EH (cell line): Measurements from ENCODE around the gene NDUFA9.
A peak's percentile ranks its signal among the peaks of the same experiment; 100 is the strongest.

Experiments used
- DNase-seq: peaks from one replicate; pipeline ENCODE4 v3.0.0-alpha.2; 2015; ENCODE audit warnings: low read depth

NDUFA9 gene

DNA sequence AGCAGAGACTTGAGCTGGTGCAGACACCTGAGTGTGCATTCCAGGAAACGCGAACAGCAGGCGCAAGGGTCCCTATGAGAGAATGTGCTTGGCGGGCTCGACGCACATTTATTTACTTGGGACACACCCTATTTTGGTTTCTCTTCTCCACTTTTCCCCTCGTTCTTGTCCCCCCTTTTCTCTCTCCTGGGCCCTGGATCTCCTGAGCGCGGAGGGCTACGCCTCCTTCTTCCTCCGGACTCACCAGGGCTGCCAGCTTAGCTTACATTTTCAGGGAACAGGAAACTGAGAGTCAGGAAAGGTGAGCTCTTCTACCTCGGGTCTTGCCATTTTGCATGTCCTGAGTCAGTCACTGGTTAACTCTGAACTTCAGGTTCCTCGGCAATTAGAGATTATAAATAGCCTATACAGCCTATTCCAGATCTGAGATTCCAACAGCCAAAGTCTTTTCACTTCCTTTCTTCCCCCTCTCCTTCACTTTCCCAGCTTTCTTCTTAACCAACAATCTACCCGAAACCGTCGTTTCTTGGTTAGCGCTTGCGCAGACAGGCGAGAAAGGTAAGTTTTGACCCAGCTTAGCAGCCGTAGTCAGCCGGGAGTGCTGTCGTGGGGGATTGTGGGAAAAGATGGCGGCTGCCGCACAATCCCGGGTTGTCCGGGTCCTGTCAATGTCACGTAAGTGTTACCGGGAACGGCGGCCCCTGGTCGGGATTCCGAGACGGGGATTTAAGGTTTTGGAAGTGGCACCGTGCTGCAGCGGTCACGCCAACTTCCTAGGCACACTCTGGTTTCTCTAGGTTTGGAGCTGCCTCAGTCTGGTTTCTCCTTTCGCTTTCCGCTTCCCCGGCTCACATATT is at the start of gene NDUFA9, which contains the start of gene AKAP3:
TSS of gene NDUFA9 (plus strand) at position 614 of the 857 bp plus-strand sequence. CDS start at position 627, 13 bp downstream.
TSS of gene AKAP3 (minus strand) at position 551 of the 857 bp plus-strand sequence. CDS start 10,855 bp downstream, outside the sequence.
- peak; percentile 87 for DNase-seq

DNA sequence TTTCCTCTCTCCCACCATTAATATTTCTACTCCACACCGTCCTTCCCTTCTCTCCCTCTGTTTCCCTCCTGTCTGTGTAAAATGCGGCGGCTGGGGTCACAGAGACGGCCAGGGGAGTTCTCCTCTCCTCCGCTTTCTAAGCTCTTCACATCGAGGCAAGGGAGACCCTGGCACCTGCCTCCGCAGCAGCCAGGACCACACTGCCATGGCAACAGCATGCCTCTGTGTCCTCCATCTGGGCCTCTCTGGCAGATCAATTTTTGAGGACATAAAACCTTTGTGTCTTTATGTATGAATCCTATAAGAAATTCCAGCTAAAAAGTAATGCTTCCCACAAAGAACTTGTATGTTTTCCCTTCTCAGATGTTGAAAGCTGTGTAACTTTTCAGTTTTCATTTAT is 45.5 kb upstream of the NDUFA9 start:
- no peak for DNase-seq

DNA sequence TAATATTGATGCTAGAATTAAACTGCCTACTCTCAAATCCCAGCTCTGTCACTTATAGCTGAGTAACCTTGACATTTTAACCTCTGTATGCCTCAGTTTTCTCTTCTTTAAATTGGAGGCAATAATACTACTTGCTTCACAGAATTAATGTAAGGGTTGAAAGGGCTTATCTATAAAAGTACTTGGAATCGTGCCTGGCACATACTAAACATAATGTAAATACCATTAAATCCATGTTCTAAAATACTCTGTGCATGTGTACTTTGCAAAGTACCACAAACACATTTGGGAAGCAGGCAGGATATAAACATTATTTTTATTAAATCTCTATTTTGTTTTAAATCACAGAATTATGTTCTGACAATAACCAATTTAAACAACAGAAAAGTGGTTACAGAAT is 45.0 kb upstream of the NDUFA9 start:
- no peak for DNase-seq

DNA sequence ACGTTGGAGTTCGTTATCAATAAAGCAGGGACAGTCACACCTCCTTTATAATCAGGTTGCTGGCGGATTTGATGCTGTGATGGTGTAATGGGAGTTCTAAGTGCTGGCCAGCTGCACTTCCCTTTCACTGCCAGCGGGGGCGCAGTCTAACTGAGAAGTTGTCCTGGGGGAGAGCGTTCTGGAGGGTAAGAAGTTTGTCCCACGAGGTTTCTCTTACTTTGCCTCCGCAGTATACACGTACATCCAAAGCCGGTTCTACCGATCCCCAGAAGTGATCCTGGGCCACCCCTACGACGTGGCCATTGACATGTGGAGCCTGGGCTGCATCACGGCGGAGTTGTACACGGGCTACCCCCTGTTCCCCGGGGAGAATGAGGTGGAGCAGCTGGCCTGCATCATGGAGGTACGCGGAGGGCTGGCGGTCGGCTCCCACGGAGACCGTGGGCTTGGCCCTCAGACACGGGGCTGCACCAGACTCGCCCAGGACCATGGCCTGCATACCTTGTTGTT is 44.2 kb upstream of the NDUFA9 start:
- peak; percentile 89 for DNase-seq

DNA sequence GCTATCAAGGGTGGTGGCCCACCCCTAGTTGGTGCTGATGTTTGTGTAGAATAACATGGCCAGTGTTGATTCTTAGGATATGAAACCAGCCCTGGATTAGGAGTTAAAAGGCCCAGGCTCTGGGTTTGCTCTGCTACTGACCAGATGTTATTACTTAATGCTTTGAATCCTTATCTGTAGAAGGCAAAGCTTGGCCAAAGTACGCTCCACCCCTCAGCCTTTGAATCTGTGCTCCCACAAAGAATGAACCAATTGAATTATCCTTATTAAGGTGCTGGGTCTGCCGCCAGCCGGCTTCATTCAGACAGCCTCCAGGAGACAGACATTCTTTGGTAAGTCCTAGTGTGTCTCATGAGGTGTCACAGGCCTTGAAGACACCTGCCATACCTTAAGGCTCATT is 41.9 kb upstream of the NDUFA9 start:
- no peak for DNase-seq

DNA sequence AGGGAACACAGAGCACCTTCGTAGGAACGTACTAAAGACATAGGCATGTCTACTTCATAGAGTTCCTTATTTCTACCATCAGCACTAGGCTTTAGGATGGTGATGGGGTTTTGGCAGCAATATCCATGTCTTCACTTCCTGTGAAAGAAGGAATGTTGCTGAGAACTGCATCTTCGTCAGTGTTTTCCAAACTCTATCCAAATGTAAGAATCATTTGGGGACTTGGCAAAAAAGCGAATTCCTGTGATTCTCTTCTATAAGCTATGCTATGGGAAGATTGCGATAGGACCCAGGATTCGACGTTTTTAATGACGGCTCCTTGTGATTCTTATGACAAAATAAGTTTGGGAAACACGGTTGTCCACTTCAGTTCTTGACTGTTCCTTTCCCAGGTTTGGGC is 39.8 kb upstream of the NDUFA9 start:
- DNase-seq: no peak

DNA sequence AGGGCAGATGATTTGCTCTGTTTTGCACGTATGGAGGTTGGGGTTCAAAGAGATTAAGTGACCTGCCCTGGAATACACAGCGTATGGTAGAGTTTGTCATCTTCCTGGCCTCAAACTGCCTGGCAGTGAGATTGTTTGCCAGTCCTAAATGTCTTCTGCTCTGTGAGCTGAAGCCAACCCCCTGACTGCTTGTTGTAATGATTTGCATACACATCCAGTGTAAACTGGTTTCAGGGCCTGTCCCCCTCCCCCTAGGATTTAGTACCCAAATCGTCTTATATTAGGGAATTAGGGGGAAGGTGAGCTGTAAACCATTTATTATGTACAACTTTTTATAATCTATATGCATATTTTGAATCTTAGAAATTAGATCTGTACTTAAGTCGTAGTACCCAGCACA is 38.4 kb upstream of the NDUFA9 start:
- no peak for DNase-seq

DNA sequence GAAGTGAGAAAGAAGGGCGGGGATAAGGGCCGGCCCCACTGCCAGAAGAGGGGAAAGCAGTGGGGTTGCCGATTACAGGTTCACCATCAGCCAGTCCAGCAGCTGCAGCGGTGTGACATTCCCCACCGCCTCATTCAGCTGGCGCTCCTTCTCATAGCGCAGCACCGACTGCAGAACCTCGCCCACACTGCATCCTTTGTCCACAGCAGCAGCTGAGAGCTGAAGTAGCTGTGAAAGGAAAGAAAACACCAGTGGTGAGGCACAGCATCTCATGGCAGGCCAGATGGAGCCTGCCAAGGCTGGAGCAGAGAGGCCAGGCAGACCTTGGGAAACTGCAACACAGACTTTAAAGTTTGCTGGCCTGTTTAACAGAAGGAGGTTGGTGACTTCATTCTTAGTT is 33.2 kb upstream of the NDUFA9 start:
- no peak for DNase-seq

DNA sequence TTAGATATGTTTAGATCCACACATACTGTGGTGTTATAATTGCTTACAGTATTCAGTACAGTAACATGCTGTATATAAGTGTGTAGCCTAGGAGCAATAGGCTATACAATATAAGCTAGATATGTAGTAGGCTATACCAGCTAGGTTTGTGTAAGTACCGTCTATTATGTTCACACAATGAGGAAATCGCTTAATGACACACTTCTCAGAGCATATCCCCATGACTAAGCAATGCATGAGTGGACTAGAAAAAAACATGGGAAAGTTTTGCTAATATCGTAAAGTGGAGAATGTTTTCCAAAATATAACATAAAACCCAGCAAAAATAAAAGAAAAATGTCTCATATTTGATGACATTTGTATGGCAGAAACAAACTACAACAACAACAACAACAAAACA is 27.4 kb upstream of the NDUFA9 start:
- DNase-seq: no peak

DNA sequence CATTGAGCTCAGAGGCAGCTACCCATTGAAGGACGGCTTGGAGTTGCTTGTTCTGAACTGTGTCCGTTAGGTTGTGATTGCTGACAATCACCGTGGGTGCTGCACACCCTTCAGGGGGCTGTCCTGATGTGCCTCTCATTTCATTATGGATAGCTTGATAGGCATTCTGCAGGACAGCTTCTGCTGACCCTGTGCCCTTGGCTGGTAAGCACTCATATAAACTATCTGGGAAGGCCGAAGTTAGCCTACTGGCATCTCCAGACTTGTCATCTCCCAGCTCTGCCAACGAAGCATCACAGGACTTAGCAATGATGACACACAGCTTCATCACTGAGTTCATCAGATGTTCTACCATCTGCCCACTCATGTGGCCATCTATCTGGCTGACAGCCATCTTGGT is 22.4 kb upstream of the NDUFA9 start:
- no peak for DNase-seq

DNA sequence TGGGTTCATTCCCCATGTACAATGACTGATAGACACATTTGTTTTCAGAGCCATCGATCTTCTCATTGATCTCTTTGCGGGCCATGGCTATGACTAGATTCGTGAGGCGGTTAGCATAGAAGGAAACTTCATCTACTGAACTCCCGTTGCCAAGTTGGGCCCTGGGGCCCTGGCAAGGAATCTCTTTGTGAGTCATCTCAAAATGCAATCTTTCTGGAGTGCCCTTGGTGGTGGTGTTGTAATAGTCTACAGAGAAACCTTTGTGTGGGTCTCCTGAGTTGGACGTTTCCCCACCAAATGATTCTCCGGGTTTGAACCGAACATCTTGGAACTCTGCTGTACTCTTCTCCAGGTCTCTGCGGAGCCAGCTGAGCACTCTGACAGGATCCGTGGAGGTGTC is 20.5 kb upstream of the NDUFA9 start:
- no peak for DNase-seq

DNA sequence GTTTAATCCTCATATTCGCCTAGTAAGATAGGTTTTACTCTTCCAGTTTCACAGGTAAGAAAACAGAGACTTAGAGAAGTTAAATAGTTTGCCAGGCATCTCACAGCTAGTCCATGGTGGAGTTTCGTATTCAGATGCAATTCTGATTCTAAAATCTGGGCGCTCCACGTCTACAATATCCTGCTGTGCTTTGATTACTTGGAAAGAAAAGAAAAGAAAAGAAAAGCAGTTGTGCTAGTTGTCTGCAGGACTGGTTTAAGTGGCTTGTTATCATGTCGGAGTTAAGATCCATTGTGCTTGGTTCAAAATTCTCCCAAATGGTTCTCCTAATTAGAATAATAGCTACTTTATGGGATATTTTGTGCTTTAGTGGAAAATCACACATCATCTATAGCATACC is 18.7 kb upstream of the NDUFA9 start:
- DNase-seq: no peak

DNA sequence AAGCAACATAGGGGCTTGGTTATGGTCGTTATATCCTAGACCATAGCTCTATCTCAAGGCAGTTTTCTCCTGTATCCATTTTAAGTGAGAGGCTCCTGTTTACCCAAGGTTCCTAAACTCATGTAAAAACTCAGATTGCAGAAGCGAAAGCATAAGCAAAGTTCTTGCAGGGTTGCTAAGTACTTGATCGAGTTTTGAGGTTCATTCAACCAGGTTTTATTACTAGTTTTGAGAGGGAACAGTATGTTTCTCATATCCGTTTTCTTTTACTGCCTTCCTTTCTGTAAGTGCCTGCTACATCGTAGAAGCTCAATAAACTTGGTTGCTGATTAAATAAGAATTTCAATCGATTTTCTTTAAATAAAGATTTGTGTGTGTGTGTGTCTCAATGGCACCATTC is 5.2 kb upstream of the NDUFA9 start:
- no peak for DNase-seq

DNA sequence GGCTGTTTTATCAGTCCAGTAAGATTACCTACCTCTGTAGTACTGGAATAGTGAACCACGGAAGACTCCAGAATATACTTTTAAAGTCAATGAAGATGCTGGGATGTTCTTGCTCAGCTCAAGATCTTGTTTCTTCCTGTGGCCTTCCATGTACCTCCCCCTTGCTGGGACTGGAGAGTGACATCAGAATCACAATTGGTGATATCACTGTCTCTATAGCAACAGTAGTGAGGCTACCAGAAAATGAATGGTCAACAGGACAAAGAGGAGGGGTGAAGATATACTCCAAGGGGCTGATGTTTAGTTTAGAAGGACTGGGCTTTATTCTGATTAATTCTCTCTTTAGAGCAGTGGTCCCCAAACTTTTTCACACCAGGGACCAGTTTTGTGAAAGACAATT is 3.9 kb upstream of the NDUFA9 start:
- DNase-seq: no peak

DNA sequence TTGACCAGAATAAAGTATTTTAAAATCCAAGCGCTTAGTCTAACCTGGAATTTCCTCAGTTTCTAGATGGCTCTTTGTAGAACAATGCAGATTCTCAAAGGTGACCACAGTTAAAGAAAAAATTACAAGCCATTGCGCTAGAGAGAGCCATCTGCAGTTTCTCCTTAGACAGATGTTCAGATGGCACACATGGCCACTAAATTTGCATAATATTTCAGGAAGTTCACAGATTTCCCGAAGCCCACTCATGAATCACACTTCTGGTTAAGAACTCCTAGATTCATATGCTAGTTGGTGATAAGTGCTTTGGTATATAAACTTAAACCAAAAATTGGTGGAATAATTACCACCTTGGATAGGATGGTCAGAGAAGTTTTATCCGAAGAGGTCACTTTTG is 812 bp upstream of the NDUFA9 start:
- peak; percentile 3 for DNase-seq

DNA sequence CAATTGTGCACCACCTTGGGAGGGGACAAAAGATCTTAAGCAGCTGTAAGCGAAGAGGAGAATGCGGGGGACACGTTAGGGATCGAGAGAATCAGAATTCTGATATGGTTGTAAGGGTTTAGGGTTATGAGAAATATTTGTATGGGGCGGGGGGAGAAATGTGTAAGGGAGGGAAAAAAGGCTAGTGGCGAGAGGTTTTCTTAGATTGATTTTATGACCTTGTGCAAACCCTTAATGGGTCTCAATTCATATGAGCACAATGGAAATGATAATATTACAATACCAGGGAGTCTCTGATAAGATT is 396 bp downstream of the NDUFA9 start:
- no peak for DNase-seq

DNA sequence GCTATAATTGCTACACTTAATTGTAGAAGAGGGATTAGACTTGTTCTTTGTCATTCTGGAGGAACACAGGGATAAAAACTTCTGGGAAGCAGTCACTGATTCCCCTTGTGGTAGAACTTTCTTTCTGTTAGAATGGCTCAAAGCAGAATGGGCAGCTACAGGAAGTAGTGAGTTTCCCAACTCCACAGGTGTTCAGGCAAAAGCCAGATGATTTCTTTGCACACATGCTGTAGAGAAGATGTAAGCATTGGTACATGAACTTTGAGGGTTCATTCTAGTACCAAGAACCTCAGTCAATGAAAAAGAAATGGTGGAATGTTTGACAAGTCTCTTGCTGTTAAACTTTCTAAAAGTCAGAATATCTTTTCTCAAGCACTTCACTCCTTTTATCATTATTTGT is 4.3 kb downstream of the NDUFA9 start:
- DNase-seq: no peak

DNA sequence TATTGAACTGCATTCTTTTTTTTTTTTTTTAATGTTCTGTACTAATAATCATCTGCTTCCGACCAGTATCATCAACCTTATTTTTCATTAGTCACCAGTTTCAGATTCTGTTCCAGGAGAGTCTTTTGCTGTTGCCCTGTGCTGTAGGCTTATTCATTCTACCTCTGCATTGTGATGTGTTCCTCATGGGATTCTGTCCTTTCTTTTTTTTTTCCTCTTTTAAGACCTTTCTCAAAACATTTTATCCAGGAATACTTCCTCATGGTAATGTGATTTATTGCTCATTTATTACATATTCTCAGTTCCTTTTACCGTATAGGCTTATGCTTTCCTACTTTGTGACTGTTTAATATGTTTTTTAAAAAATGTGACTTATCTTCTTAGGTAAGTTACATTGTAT is 4.8 kb downstream of the NDUFA9 start:
- no peak for DNase-seq

DNA sequence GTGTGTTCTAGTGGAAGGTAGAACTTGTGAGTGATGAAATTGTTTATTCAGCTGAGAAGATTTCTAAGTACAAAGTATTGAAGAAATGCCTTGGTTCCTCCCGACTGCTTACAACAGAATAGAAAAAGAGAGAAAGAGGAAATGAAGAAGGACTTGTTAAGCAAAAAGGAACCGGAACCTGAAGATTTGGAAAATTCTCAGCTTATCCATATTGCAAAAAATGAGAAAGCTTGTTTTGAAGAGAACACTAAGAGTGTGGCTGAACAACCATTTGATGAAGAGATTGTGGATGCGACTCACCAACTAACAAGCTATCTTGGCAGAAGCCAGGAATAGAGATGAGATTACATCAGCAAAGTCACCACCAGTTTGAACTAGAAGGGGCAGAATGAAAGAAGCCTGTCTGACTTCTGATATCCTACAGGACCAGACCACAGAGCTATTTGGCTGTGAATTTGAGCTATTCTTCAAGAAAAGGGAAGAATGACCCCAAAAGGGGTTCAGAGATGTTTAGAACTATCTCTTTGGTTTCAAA is 15.1 kb downstream of the NDUFA9 start:
- DNase-seq: peak; percentile 87

DNA sequence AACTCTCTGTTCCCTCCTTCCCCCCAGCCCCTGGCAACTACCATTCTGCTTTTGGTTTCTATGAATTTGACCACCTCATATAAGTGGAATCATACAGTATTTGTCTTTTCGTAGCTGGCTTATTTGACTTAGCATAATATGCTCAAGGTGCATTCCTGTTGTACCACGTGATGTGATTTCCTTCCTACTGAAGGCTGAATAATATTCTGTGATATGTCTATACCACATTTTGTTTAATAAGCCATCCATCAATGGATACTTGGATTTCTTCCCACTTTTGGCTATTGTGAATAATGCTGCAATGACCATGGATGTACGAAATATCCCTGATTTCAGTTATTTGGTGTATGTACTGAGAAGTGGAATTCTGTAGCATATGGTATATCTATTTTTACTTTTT is 16.3 kb downstream of the NDUFA9 start:
- no peak for DNase-seq

DNA sequence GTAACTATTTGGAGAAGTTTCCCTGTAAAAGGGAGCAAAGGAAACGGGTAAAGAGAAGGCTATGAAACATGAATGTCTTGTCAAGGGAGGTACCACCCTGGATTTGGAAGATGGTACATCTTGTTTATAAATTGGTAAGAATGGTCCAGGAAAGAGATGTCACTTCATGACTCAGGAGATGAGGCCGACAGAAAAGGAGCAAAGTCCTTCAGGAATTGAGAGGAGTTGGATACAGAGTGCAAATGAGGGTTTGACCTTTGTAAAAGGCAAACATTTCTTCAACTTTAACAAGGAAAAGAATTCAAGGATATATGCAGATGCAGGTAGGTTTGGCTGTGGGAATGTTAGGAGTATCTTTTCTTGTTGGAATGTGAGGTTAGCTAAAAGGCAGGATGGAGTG is 30.8 kb downstream of the NDUFA9 start:
- DNase-seq: no peak

DNA sequence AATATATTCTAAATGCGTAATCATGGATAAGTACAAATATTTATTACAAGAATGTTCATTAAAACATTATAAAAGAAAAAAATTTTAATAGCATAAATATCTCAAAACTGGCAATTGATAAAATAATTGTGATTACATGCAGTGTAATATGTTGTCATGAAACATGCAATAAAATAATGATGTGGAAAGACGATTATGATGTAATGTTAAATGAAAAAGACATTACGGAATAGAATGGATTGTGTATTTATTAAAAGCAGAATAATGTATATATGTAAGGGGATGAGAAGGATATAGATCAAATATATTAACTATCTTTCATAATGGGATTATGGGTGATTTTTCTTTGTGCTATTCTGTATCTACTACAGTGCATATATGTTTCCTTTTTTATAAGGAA is 32.8 kb downstream of the NDUFA9 start:
- DNase-seq: no peak

DNA sequence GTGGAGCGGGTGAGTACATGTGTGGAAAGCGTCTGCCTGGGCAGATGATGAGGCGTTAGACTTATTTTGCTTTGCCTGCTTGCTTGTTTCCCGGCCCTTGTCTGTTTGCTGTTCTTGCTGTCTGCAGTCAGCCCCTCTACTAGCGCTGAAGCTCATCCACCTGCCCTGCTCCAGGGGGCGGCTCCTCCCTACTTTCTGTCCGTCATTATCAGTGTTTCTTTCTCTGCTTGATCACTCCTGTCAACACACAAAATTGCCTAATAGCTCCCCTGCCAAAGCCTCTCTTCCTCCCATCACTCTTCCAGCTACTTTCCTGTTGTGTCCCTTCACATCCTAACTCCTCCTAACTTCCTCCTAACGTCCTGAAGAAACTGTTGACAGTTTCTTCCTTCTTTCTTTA is 36.4 kb downstream of the NDUFA9 start:
- no peak for DNase-seq

DNA sequence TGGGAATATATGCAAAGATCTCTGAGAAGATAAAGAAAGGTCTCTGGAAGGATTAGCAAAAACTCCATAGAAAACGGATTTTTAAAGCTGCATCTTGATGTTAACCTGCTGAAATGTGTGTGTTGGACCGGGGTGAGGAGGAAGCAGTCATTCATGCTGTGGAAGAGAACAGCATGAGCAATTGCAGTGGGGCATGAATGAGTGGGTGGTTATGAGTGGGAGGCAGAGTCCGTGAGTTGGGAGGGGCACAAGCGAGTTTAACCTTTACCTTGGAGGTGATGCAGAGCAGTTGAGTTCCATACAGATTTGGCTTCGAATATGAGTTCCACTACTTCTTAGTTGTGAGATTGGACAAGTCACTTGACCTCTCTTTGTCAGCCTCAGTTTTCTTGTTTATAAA is 41.8 kb downstream of the NDUFA9 start:
- no peak for DNase-seq
